Activated CD4-positive, alpha-beta T cell treated with anti-CD3 and anti-CD28 coated beads, Interleukin-2, Interleukin-4, amounts not matched to agents 100 ng/mL and 50 ng/mL, durations not matched to agents 16 hours and 8 hours (primary cell): ENCODE measurements around the gene PCSK2.

ENCODE experiments used
- DNase-seq: peaks from one replicate; pipeline ENCODE4 v3.0.0-alpha.2; 2020; ENCODE audit warnings: low spot score

PCSK2 gene

DNA sequence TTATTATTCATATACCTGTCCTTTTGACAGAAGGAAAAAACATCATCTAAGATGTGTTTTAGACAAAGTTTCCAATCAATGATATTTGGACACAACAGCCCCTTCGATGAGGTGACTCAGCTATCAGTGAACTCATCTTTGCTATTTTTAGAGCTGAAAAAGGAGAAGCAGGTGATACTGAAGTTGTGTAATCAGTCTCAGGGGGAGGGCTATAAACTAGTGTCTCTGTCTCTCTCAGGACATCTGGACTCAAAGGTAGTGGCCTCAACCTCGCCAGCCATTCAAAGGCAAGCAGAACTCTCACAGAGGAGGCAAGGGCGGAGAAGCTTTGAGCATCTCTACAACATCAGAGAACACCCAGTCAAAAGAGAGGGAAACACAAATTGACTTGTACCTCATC lies 168.9 kb downstream of the PCSK2 start:
- DNase-seq, result no peak

DNA sequence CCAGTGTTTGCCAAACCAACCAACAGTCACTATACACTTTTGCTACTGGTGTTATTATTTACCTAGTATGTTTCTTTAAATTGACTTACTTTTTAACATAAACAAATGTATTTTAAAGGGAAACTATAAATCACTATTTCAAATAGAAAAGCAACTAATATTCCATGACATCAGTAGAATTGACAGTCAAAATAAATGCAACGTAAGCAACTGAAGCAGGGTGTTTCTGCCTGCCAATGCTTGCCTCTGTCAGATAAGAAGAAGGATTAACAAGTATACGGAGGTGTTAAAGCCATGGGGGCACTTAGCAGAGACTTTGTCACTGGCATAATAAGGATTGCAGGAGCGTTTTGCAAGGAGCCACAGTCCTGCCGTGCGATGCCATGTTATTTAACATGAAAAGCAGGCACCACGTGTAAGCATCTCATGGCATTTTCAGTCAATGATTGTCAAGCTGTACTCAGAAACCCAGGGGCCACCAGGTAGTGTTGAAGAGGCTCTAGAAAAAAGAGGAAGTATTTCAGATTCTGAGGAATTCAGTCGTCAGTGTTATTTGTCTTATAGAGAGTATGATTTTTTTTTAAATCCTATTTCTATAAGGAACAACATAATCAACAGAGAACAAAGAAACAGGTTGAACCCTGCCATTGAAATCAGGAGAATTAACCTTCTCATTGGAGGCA lies 172.6 kb downstream of the PCSK2 start:
- DNase-seq, result no peak

DNA sequence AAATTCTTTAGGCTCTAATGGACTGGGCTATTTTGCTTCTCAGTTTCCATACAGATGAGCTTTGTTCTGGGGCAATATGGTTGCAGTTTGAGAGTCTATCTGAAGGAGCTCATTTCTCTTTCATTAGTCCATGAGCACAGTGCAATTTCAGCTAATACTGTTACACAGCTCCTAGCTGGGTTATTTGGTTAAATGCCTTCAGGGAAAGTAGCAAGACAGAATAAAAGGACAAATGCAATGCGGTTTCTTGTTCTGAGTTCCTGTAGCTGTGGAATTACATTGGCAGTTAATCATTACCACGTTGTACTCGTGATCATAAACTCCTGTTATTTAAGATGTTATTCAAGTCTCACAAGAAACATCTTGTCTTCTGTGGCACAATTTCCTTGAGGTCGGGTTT lies 176.6 kb downstream of the PCSK2 start:
- no peak for DNase-seq

DNA sequence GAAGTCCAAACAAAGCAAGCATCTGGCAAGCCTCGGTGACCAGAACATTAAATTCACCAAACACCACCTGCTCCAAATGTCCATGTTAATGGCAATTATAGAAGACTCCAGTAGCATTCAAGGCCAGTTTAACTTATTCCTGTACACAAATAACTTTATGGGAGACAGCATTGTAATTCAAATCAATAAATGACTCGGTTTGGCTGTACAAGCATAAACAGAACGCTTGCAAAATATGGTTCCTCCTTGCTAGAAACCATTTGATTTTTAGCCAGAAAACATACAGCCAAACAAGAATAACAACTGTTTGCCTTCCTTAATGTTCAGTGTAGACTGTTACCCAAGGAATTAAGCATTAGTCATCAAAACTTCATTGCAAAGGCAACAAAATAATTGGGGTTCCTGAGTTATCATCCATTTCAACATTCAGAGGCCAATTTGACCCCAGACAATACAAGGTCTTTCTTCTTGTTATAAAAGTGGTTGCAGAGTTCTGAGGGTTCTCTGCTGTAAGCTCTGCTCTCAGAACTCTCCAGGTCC lies 179.3 kb downstream of the PCSK2 start:
- DNase-seq, result no peak

DNA sequence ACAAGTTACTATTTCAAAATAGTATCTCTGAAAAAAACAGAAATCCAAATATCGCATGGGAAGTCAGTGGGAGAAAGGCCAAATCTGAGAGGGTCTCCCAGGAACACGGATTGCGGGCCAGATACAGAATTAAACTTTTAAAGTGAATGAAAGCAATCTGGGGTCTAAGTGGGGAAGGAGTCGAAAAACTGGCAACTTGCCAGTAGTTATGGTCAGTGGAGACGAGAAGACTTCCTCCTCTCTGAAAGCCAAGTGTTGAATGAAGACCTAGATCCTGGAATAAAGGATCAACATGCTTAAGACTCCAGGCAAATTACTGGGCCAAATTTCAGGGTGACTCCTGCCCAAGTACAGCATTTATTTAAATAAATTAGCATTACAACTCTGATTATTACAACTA lies 180.7 kb downstream of the PCSK2 start:
- DNase-seq, result no peak

DNA sequence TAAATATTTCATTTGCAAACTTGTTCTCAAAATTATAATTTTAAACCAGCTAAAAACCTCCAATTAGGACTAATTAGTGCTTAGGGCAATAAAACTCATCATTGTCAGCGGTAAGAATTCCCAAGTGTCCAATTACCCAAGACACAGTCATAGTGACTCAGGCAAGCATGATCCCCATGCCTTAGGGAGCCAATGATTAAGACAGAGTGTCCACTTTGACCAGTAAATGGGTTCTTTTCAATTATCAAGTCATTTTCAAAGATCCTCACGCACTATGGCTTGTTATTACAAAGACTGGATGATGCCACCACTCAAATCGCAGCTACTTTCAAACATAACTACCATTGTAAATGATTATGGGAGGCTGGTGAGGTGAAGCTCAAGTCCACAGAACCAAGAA lies 190.4 kb downstream of the PCSK2 start:
- DNase-seq, result no peak

DNA sequence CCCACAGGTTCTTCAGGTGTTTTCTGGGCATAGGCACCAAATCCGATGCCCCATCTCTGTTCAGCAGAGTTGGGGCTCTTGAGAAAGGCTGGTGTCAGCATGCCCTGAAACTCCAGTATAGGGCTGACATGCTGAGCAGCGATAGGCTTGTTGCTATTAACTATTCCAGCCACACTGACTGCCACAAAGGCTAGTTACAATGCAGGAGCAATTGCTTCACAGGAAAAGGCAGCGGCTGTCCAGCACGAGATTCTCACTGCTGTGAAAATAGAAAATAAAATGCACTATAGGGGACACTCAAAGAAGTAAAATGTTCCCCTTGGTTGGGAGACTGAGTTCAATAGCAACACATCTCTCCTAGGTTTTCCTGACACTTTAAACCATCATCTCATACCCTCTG lies 191.9 kb downstream of the PCSK2 start:
- no peak for DNase-seq

DNA sequence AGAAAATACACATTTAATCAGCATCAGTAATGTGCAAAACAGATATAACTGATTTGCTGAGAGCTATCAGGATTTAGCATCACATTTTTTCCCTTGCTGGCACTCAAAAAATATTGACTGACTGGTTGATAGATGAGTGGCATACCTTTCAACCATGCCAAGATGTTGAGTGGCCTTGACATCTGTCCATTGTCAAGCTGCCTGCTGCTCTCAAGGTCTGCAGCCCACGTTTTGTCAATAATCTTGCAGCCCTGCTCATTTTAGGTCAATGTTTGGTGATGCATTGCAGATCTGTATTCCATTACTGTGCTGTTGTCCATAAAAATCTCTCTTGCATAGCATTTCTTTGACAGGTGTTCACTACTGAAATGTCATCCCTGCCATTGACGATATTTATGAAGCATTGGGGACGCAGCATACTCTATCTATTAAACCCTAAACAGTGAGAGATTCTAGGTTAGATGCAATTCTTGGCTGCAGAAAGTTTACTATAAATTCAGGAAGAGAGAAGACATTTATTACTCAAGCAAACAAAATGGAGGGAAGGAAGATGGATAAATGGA lies 192.7 kb downstream of the PCSK2 start:
- no peak for DNase-seq

DNA sequence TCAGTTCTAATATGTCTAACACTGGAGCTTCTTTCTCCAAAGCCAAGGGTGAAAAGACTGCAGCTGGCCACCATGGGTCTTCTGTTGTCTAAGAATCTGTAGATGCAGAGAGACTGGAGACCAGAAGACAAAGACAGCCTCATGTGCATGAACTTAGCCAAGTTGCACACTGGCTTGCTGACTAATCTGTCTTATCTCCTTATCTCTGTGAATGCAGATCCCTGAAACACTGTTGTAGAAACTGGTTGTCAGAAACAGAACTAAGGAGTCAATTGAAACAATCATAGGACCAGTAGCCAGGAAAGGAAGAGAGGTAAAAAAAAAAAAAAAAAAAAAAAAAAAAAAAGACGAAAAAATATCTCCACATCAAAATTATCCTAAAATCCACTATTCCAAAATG lies 194.7 kb downstream of the PCSK2 start:
- DNase-seq, result no peak

DNA sequence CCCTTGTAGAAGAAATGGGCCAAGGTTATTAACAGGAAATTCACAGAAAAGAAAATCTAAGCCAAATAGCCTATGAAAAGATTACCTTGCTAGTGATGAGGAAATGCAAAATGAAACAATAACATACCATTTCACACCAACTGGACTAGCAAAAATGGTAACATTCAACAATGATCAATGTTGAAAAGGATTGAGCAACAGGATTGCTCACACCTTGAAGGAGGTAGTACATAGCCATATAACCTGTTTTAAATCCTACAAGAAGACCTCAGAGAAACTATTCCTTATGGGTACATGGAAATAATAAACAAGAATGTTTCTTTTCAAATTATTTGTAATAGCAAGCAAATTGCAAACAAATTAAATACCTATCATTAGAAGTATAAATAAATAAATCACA lies 196.9 kb downstream of the PCSK2 start:
- no peak for DNase-seq

DNA sequence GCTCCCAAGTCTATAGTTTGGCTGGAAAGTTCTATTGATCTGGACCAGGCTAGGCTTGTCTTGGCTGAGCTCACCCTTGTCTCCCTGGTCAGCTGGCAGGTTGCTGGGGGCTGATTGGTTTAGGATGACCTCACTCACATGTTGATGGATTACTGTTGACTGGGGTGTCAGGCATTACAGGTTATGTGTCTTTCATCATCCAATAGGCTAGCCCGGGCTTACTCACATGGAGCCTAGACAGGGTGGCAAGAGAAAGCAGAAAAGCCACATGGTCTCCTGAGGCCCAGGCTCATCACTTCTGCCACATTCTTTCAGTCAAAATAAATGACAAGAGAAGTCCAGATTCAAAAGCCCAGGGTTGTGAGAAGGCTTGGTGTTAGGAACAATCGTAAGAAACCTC lies 200.8 kb downstream of the PCSK2 start:
- no peak for DNase-seq

DNA sequence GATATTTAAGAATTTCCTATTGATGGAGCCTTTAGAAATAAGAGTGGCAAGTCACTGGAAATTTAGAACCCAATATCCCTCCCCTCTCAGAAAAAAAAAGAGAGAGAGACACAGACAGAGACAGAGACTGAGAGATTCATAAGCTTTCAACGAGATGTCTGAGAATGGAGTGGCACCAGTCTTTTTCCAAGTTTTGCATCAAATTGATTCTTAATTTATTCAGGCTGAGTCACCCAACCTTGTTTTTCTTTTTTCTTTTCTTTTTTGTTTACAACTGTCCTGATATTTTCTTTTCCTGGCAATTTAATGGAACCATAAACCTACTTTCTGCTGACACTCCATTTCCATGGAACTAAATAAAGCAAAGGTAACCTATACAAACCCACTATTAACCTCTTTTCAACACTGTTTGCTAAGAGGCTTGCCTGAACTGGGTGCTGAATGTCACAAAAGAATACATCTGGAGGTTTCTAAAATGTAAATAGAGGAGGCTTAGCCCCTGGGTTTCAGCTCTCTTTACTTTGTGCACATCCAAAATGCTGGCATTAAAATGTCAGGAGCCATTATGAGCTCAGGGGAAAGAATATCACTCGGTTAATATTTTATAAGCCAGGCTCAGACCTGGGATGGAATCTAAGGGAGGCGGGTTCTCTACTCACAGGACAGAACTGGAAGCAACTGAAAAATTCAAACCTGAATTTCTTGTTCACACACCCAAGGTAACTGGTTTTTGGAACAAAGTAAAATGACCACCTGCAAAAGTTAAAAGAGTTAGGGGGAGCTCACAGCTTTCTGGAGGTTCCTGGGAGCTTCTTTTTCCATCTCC lies 203.5 kb downstream of the PCSK2 start:
- no peak for DNase-seq

DNA sequence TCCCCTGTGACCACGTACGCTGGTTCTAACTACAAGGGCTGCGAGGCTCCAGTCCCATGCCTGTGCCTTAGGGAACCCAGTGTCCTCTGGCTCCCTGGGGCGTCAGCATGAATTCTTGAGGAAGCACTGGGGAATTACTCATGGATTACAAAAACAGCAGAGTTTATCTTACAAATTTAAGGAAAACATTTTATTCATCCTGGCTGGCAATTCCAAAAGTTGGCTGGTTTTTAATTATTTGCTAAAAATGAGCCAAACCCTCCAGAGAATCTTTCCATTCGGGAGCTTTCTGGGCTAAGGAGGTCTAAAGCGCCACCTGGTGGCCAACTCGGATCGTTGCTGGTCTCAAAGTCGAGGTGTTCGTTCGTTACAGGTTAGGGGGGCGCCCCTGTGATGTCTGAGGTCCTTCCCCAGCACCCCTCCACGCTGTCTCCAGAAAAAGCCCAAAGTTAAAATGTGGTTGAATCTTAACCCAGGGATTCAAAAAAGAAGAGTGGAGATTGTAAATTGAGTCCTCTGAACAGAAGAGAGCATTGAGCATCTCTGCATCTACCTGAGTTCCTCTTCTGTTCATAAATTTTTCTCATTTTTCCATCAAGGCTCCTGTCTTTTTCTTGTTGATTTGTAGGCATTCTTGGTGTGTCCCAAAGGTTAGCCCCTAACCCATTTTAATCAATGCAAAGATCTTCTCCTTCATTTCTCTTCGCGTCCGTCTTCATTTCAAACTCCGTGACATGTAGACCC lies 205.0 kb downstream of the PCSK2 start:
- DNase-seq, result peak; percentile 45

DNA sequence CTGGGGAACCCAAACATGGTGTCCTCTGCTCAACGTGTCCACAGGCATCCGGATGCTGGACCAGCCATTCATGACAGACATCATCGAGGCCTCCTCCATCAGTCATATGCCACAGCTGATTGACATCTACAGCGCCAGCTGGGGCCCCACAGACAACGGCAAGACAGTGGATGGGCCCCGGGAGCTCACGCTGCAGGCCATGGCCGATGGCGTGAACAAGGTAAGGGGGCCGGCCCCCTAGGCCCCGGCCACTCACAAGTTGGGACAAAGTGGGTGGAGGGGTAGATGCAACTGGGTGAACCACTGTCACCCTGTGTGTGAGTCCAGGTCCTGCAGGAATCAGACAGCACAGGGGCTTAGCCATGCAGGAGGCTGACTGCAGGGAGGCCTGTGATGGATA lies 209.8 kb downstream of the PCSK2 start:
- DNase-seq, result no peak

DNA sequence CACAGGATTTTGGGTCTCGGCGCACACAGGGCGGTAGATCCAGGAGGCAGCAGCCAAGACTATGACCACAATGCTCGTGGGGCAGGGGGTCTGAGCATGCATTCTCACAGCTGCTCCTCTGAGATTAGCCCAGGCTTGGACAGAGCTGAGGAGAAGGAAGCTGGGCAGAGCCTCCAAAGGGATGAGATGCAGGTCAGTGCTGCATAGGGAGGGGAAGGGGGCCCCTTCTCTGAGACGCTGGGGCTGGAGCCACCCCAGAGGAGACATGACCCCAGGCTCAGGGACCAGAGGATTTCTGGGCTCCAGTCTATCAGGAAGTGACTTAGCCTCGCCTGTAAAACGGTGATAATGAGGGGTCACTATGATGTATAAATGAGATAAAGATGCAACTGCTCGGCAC lies 210.4 kb downstream of the PCSK2 start:
- no peak for DNase-seq

DNA sequence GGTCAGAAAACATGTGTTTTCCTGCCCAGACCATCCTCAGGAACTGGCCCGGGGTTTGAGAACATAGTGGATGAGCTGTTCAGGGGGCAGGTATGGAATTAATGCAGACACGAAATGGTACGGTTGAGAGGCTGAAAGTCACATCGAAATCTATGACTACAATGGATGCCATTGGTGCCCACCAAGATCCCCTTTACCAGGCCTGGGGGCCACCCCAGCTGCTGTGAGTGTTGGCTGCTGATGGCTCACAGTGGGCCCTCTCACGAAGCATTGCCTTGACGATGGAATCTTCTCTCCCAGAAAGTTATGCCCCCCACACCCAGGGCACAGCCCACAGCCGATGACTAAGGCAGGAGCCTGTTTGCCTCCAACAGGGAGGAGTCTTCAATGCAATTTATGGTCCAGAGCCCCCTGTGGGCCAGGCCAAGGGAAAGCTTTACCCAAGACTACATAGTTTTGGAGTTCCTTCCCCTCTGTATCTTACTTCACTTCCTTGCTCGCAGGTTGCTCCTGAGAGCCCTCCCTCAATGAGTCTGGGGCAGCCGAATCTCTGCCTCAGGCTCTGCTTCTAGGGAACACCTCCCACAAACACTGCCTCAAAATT lies 211.7 kb downstream of the PCSK2 start:
- DNase-seq, result no peak

DNA sequence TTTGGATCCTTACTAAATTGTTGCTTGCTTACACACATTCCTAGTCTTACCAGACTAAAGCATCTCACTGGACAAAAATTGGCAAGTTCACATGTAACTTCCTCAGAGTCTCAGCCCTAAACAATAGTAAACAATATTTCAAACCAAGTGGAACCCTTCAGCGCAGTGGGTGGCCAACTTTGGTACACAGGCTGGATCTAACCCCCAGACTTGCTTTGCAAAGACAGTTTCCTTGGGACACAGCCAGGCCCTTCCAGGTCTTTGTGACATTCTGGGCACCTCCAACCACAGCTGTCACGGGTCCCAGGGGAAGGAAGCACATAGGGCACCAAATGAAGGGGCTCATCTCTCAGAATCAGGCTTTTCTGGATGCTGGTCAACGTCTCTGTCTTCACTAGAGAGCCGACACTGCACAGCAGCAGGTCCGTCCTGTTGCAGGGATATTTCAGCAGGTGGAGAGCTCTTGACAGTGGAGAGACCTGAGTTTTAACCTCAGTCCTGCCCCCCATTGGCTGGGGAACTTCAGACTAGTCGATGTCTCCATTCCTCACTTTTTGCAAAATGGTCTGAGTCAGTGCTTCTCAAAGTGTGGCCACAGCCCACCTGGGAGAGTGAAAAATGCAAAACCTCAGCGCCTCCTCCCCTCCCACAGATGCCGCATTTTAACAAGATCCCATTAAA lies 212.9 kb downstream of the PCSK2 start:
- no peak for DNase-seq

DNA sequence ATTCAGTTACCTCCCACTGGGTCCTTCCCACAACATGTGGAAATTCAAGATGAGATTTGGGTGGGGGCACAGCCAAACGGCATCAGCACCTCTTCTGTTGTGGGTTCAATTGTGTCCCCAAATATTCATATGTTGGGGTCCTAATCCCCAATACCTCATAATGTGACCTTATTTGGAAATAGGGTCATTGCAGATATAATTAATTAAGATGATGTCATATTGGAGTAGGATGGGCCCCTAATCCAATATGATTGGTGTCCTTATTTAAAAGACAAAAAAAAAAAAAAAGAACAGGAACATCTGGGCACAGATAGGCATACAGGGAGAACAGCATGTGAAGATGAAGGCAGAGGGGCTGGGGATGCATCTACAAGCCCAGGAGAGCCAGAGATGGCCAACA lies 214.9 kb downstream of the PCSK2 start:
- no peak for DNase-seq

DNA sequence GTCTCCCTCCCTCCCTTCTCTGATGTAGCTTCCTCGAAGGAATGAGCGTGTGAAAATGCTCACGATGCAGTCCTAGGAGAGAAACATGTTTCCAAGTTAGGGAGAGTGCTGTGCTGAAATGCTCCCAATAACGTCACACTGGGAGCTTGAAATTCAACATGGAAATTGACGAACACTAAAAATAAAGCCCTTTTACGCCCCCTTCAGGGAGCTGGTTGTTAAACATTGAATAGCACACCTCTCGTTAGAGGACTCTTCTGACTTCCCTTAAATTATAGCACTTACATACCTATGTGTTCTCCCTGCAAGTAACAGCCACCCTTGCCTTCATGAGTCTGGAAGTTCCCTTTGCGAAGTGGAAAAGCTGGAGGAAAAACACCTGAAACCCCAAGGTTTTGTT lies 215.7 kb downstream of the PCSK2 start:
- no peak for DNase-seq

DNA sequence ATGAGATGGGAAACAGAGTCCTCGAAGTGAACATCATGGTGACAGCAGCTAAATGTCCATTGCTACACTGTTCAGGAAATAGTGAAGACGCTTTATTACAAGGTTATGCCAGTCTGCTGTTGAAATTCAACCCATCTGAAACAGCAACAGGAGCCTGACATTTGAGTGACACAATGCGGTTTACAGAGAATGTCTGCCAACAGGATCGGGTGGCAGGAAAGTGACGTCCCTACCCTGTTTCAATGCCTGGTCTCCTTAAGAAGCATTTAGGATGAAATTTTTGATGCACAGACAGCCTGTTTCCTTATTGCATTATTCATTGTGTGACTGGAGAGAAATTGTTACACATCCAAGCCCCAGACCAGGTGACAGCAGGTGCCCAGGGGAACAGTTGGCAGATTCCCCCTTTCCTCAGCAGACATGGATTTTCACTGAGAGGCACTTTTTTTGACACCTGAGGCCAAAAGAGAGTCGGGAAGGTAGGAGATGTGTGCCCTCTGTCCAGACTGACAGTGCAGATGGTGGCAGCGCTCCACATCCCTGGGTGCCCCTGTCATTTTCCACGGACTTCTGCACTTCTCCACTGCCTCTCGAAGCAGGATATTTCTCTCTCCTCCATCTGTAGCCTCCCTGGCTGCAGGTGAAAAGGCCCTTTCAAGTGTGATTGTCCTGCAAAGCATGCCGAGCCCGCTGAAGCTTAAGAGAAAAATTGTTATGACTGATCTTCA lies 216.5 kb downstream of the PCSK2 start:
- no peak for DNase-seq

DNA sequence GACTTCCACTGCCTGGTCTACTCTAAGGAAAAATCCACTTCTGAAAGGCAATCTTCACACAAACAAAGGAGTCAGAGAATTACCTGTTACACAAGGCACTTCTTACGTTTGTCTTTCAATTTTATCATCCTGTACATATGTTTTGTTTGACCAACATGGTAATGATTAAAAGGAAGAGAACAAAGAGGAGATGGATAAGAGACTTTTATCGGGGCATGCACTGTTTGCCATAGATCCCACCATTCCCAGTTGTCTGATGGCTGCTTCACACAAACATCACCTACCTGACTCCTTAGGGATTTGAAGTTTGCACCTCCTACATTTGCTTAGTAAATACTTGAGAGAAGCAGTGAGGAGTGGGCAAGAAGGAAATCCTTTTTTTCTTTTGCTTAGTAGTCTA lies 217.3 kb downstream of the PCSK2 start:
- DNase-seq, result no peak
